ENCODE data around the gene CGB8. TPM values are rescaled to one million over a fixed set of nuclear protein-coding genes. Genes with fewer than 3 reads are reported as not detected.
A peak's percentile ranks its signal among the peaks of the same experiment; 100 is the strongest.

CGB8 gene
- total and polyA plus RNA-seq, 7 donors: not detected

GRCh38 chr19:49067554-49067953 lies 18.6 kb upstream of the CGB8 start:
- intact Hi-C loops (cut with DNase I): loop anchor here in 1 of 2 donors (5.0 kb wide), 1 partner anchor 70 kb away; no protein-coding TSS in a partner anchor
- Histone ChIP-seq H3K36me3 (ENCODE audit: insufficient read depth in 1 of 2, low read depth in 1 of 2) (no peaks in the 10 kb centered on the region), H3K9me3 (no peaks in the 10 kb centered on the region), H3K27ac (peak overlapping the region; percentile 37), H3K27me3 (ENCODE audit: insufficient read depth in 3 of 3, low read length in 2 of 3) (peaks cover 0 to 4% (median 0%) of the 10 kb centered on the region in 3 donors), H3K4me3 (no peak overlapping the region), H3K4me1 (peaks cover 17% of the 10 kb centered on the region)
- ATAC-seq (no peak), DNase-seq (no peak)
- no peak for TF ChIP-seq CTCF (IDR thresholded peaks at IDR 0.05)
- 12 to 29% (median 25%) methylated on average over 3 of the region's 3 CpGs for WGBS, 3 donors

GRCh38 chr19:49065905-49066512 lies 17.1 kb upstream of the CGB8 start:
- ATAC-seq (peak; percentile 76 to 85 (median 82)), DNase-seq (peak; percentile 44 to 74)
- Histone ChIP-seq H3K9me3 (no peaks in the 10 kb centered on the region), H3K4me1 (peaks cover 17% of the 10 kb centered on the region), H3K27ac (peak overlapping the region; percentile 63), H3K27me3 (ENCODE audit: insufficient read depth in 3 of 3, low read length in 2 of 3) (peaks cover 0 to 4% (median 0%) of the 10 kb centered on the region in 3 donors), H3K36me3 (ENCODE audit: insufficient read depth in 1 of 2, low read depth in 1 of 2) (no peaks in the 10 kb centered on the region), H3K4me3 (peak overlapping the region; percentile 52)
- TF ChIP-seq CTCF (IDR thresholded peaks at IDR 0.05): no peak
- WGBS, 3 donors: 16 to 22% (median 17%) methylated on average over 12 to 13 of the region's 13 CpGs
- intact Hi-C loops (cut with DNase I): loop anchor here in 1 of 2 donors (5.0 kb wide), 1 partner anchor 69 kb away; no protein-coding TSS in a partner anchor

GRCh38 chr19:49064768-49065611 lies 16.1 kb upstream of the CGB8 start, which contains the start of gene NTF4:
Gene NTF4, minus strand, starts transcription at chr19:49064818. Its CDS starts 2,821 bp downstream, at chr19:49061997.
- DNase-seq: peak; percentile 19 to 56
- no peak for TF ChIP-seq CTCF (IDR thresholded peaks at IDR 0.05)
- ATAC-seq: peak; percentile 41 to 54 (median 48)
- Histone ChIP-seq H3K27ac (peak within 1 kb of the TSS; percentile 63), H3K9me3 (no peaks in the 10 kb centered on the region), H3K4me3 (peak within 1 kb of the TSS; percentile 52), H3K4me1 (peaks cover 17% of the 10 kb centered on the region), H3K27me3 (ENCODE audit: insufficient read depth in 3 of 3, low read length in 2 of 3) (peaks cover 0 to 4% (median 0%) of the 10 kb centered on the region in 3 donors), H3K36me3 (ENCODE audit: insufficient read depth in 1 of 2, low read depth in 1 of 2) (no peaks in the 10 kb centered on the region)
- 2% methylated on average over 38 to 53 of the region's 53 CpGs for WGBS, 3 donors
- intact Hi-C loops (cut with DNase I): loop anchor here in 1 of 2 donors (5.0 kb wide), 1 partner anchor 68 kb away; no protein-coding TSS in a partner anchor

DNA sequence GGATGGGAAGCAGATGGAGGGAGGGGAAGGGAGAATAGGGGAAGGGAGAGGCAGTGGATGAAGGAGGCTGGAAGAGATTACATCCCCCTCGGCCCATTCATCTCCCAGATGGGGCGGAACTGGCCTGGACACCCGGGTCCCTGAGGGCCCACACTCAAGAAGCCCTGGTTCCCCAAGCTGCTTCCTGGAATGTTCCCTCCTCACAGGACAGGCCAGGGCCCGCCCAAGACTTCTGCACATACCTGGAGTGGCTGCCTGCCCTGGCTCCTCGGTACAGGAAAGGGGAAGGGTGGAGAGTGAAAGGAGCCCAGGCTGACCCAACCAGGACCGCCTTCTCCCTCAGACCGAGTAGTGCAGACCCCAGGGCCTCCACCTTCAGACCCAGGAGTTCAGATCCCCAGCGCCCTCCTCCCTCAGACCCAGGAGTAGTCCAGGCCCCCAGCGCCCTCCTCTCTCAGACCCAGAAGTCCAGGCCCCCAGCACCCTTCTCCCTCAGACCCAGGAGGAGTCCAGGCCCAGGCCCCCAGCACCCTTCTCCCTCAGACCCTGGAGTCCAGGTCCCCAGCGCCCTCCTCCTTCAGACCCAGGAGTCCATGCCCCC lies 15.2 kb upstream of the CGB8 start:
- no peaks in the 10 kb centered on the region for H3K9me3 ChIP-seq
- no peaks in the 10 kb centered on the region for H3K36me3 ChIP-seq (ENCODE audit: insufficient read depth in 1 of 2, low read depth in 1 of 2)
- DNase-seq (no peak), ATAC-seq (no peak)
- TF ChIP-seq CTCF (IDR thresholded peaks at IDR 0.05): no peak
- H3K4me3 ChIP-seq: no peak overlapping the region
- no peaks in the 10 kb centered on the region for H3K27me3 ChIP-seq (ENCODE audit: insufficient read depth in 3 of 3, low read length in 2 of 3)
- H3K4me1 ChIP-seq: peaks cover 17% of the 10 kb centered on the region
- intact Hi-C loops (cut with DNase I): no loop called here
- WGBS, 3 donors: 51 to 57% (median 54%) methylated on average over 8 to 10 of the region's 10 CpGs
- H3K27ac ChIP-seq: no peak overlapping the region
